HG03457 (cell line): Measurements from ENCODE around the gene SGPP1.
"Not testable (repeated sequence)": the region's sequence is repeated elsewhere in the genome, so short reads cannot be mapped to it uniquely, and the experiment has no call there.

Source experiments
- ATAC-seq: cut with Tn5 transposase; IDR thresholded peaks from one replicate; pipeline ENCODE4 v1.9.1; 2021; ENCODE audit warnings: moderate number of reproducible peaks; ENCODE audit not compliant: unreplicated experiment

The SGPP1 gene

GRCh38 chr14:63727736-63728728 is at the start of gene SGPP1:
Gene SGPP1, minus strand, starts transcription at chr14:63728065. Its CDS starts 121 bp downstream, at chr14:63727944.
- peak; percentile 71 for ATAC-seq

- no peak for ATAC-seq
Observed at GRCh38 chr14:63777024-63777423, 49.2 kb upstream of the SGPP1 start.

- ATAC-seq: no peak
Observed at GRCh38 chr14:63773504-63773903, 45.6 kb upstream of the SGPP1 start.

GRCh38 chr14:63770187-63770807 is 42.4 kb upstream of the SGPP1 start:
- no peak for ATAC-seq

GRCh38 chr14:63766611-63767010 is 38.7 kb upstream of the SGPP1 start:
- no peak for ATAC-seq

GRCh38 chr14:63764620-63765139 is 36.8 kb upstream of the SGPP1 start:
- no peak for ATAC-seq

- no peak for ATAC-seq
Observed at GRCh38 chr14:63764103-63764502, 36.2 kb upstream of the SGPP1 start.

GRCh38 chr14:63761351-63762117 is 33.7 kb upstream of the SGPP1 start:
- ATAC-seq: no peak

GRCh38 chr14:63760014-63760413 is 32.1 kb upstream of the SGPP1 start:
- ATAC-seq: peak; percentile 38

GRCh38 chr14:63759456-63759855 is 31.6 kb upstream of the SGPP1 start:
- ATAC-seq: peak; percentile 68

GRCh38 chr14:63757211-63757610 is 29.3 kb upstream of the SGPP1 start:
- no peak for ATAC-seq

GRCh38 chr14:63752449-63753169 is 24.7 kb upstream of the SGPP1 start:
- ATAC-seq: no peak

- ATAC-seq: not testable (repeated sequence)
Observed at GRCh38 chr14:63751076-63751475, 23.2 kb upstream of the SGPP1 start.

- no peak for ATAC-seq
Observed at GRCh38 chr14:63747846-63748245, 20.0 kb upstream of the SGPP1 start.

GRCh38 chr14:63745858-63746425 is 18.1 kb upstream of the SGPP1 start:
- ATAC-seq: peak; percentile 59

- ATAC-seq: no peak
Observed at GRCh38 chr14:63745272-63745671, 17.4 kb upstream of the SGPP1 start.

- ATAC-seq: peak; percentile 86
Observed at GRCh38 chr14:63737582-63738006, 9.7 kb upstream of the SGPP1 start.

- ATAC-seq: no peak
Observed at GRCh38 chr14:63735720-63736119, 7.9 kb upstream of the SGPP1 start.

- ATAC-seq: no peak
Observed at GRCh38 chr14:63730659-63731058, 2.8 kb upstream of the SGPP1 start.

GRCh38 chr14:63727231-63727735 is 582 bp downstream of the SGPP1 start:
- peak; percentile 15 for ATAC-seq
